ENCODE measurements around the gene CDKN2B-AS1.

GRCh38 chr9:22142671-22143070 lies 148.1 kb downstream of the CDKN2B-AS1 start:
- TF ChIP-seq CTCF (IDR thresholded peaks at IDR 0.05) (no peak), EZH2 (IDR thresholded peaks at IDR 0.05) (no peak), EZH2phosphoT487 (IDR thresholded peaks at IDR 0.05) (no peak)

All from neural progenitor cell (in vitro differentiated cells).